DND-41 (cell line): ENCODE results near the gene ATP5F1D.

ENCODE experiments used
- EZH2 ChIP-seq: IDR thresholded peaks from 3 replicates; pipeline ENCODE4 v1.6.1; 2012; ENCODE audit warnings: borderline replicate concordance, low read depth, mild to moderate bottlenecking, moderate library complexity, low read length, inconsistent platforms; ENCODE audit not compliant: severe bottlenecking
- TF ChIP-seq, protein P1 (sequence below): IDR thresholded peaks from 2 replicates; pipeline ENCODE4 v1.5.1; 2012; ENCODE audit warnings: borderline replicate concordance, low read length, moderate library complexity, mild to moderate bottlenecking; ENCODE audit not compliant: poor library complexity, severe bottlenecking; ENCODE audit errors: extremely low read depth

DNA sequence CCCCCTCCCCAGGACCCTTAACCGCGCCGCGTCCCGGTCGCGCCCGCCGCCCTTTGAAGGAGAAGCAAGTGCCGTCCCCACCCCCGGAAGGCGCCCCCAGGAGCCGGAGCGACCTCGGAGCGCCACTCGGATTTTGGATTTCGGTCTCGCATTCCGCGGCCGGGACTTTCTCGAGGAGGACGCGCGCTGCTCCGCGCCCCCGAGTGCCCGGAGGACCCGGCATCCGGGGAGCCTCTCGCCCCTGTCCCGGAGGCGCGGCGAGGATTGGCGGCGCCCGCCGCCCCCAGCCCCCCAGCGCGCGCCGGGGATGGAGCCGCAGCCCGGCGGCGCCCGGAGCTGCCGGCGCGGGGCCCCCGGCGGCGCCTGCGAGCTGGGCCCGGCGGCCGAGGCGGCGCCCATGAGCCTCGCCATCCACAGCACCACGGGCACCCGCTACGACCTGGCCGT, 8.5 kb downstream of the ATP5F1D start:
- TF ChIP-seq, protein P1, sequence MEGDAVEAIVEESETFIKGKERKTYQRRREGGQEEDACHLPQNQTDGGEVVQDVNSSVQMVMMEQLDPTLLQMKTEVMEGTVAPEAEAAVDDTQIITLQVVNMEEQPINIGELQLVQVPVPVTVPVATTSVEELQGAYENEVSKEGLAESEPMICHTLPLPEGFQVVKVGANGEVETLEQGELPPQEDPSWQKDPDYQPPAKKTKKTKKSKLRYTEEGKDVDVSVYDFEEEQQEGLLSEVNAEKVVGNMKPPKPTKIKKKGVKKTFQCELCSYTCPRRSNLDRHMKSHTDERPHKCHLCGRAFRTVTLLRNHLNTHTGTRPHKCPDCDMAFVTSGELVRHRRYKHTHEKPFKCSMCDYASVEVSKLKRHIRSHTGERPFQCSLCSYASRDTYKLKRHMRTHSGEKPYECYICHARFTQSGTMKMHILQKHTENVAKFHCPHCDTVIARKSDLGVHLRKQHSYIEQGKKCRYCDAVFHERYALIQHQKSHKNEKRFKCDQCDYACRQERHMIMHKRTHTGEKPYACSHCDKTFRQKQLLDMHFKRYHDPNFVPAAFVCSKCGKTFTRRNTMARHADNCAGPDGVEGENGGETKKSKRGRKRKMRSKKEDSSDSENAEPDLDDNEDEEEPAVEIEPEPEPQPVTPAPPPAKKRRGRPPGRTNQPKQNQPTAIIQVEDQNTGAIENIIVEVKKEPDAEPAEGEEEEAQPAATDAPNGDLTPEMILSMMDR, result no peak
- no peak for TF ChIP-seq EZH2
